GDM1 (cell line): ENCODE measurements around the gene TPD52L2.
"Not testable (repeated sequence)": the region's sequence is repeated elsewhere in the genome, so short reads cannot be mapped to it uniquely, and the experiment has no call there.

ENCODE experiments used
- DNase-seq: peaks from one replicate; lab custom pipeline; 2025; lab: John Stamatoyannopoulos, UW

Gene TPD52L2

DNA sequence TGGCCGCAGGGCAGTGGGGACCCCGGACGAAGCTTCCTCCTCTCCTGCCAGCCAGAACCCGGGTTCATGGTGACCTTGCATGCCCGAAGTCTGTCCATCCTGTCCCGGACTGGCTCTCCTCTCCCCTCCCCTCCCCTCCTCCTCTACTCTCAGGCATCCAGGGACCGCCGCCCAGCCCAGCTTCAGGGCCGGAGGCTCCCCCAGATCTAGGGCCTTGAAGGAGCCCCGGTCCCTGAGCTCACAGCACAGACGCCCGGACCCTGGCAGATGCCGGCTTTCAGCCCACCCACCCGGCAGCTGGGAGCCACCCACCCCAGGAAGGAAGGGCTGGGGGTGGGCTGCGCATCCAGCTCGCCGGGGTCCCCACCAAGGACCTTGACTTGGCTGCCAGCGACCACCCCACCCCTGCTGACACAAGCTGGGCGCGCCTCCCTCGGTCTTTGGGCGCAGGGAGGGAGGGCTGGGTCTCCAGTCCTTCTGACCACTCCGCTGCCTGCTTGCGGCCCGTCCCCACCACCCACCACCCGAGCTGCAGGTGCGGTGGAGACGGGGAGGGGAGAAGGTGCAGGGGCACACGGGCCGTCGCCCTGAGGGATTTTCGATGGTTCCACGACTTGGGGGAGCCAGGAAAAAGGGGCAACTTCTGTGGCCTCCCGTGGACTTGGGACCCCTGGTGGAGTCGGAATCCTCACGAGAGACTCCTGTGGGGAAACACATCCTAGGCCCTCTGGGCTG, 9.5 kb upstream of the TPD52L2 start:
- no peak for DNase-seq

DNA sequence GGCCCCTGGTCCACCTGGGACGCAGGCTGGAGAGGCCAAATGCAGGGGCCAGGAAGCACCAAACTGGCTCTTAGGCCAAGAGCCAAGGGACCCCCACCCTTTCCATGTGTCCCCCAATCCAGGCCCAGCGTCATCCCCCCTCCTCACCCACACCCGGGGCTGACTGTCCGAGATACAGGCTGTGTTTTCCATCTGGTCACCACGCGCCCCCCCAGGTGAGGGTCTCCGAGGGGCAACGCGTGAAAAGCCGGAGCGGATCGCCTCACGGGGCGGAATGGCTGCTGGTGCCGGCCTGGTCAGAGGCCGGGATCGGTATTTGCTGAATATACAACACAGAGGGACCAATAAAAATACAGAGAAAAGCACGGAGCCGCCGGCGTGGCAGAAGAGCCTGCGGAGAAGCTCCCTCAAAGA, 9.0 kb upstream of the TPD52L2 start:
- no peak for DNase-seq

DNA sequence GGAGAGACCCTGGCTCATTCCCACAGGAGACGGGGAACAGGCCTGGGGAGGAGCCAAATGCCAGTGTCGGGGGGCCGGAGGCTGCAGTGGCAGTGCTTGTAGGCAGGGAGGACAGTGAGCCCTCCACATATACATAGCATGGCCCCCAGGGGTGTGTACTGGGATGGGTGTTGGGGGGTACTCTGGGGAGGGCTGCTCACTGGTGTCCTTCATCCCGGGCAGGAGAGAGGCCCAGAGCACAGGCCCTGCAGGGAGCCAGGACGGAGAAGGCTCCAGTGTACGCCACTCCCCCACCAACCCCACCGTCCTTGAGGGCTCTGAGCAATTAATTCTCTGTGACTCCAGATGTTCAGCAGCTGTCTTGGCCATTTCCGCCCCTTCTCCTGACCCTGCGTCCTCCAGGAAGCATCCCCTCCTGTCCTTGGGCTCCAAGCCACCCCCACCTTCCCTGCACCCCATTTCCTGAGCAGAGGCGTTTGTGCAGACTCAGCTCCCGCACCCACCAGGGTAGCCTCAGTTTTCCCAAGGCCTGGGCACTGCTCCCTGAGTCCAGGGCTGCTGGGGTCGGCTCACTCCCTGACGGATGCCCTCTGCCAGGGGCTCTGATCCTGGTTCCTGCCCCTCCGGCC, 7.2 kb upstream of the TPD52L2 start:
- DNase-seq = no peak

DNA sequence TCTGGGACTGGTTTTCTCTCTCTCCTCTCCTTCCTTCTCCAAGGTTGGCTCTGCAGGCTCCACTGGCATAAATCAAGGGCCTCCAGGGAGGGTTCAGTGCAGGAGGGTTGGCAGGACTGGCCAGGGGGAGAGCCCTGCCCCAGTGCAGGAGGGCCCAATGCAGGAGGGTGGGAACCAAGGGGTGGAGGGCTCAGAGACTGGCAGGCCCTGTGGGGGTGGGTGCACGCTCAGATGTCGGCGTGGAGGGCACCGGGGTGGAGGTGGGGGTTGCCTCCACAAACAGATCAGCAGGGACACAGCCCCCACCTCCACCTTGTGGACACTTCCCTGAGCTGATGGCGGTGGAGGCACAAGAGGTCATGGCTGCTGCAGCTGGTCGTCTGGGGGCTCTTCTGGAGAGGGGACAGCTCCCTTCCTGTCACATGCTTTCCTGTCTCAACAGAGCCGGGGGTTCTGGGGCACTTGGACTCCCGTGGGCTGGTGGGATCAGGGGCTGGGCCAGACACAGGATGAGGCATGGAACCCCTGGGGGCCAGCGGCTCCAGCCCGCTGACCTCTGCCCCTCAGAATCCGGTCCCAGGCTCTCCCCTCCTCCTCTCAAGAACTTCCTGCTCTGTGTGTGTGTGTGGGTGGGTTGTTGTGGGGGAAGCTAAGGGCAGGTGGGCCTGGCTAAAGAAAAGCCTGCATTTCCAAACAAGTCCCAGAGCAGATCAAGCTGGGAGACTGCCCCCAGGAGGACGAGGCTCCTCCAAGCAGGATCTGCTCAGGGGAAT, 6.5 kb upstream of the TPD52L2 start:
- DNase-seq = peak; percentile 66

DNA sequence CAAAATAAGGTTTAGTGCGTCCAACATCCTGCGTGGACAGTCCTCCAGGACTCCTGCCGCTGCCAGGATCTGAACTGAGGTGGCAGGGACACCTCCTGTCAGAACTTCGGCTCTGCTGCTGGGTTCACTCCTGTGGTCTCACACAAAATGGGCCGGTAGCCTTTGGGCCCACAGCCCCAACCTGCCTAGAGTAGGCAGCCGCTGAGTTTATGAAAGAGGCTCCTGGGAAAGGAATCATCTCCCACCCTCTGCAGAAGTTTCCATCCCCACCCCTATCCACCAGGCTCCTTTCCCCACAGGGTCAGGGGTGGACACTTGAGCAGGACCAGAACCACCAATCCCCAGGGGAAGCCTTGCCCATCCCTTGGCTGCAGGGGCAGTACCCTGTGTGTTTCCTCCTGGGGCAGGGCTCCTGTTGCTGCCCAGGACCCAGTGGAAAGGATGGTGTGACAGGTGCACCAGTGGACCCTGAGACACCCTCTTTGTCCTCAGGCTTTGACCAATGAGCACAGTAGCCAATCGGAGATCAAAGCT, 5.8 kb upstream of the TPD52L2 start:
- no peak for DNase-seq

DNA sequence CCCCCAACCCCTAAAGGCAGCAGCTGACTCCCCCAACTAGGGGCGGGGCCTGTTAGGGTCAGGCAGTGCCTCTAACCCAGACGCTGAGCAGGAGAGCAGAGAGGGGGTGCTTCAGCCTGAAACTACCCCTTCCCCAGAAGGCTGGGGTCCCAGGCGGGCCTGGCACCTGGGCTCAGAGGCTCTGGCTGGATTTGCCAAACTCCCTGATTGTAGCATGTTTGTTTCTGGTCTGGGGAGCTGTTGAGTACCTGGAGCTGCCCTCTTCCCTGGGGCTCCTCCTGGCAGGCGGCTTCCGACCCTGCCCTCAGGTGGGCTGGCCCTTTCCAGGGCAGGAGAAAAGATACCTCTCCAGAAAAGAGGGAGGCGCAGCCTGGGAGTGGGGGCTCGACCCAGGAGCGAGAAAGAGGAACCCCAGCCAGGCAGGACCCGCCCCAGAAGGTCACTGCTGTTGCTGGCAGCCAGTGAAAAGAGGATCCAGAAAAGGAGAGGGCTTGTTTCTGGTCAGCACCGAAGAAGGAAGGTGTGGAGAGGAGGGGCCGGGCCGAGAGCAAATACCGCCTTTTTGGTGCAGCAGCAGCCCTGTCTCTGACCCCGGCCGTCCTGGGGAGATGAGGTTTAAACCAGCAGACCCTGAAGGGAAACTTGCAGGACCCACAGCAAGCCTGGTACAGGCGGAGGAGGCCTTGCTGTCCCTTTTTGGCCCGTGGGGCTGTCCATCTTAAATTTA, 4.6 kb upstream of the TPD52L2 start:
- DNase-seq = peak; percentile 59

DNA sequence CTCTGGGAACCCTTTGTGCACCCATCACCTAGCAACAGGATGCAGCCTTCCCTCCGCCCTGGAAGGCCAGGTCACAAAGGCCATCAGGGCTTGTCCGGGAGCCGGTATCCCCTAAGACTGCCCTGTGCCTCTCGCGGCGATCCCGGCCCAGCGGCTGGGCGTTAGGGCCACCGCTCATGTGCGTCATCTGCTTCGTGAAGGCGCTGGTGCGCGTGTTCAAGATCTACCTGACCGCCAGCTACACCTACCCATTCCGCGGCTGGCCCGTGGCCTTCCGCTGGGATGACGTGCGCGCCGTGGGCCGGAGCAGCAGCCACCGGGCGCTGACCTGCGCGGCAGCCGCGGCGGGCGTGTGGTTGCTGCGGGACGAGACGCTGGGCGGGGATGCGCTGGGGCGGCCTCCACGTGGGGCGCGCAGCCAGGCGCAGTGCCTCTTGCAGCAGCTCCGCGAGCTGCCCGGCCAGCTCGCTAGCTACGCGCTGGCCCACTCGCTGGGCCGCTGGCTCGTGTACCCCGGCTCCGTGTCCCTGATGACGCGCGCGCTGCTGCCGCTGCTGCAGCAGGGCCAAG, 3.6 kb upstream of the TPD52L2 start, which contains the start of gene ABHD16B:
TSS of gene ABHD16B (plus strand) at position 134 of the 570 bp plus-strand sequence. CDS start at position 177, 43 bp downstream.
- DNase-seq = no peak

DNA sequence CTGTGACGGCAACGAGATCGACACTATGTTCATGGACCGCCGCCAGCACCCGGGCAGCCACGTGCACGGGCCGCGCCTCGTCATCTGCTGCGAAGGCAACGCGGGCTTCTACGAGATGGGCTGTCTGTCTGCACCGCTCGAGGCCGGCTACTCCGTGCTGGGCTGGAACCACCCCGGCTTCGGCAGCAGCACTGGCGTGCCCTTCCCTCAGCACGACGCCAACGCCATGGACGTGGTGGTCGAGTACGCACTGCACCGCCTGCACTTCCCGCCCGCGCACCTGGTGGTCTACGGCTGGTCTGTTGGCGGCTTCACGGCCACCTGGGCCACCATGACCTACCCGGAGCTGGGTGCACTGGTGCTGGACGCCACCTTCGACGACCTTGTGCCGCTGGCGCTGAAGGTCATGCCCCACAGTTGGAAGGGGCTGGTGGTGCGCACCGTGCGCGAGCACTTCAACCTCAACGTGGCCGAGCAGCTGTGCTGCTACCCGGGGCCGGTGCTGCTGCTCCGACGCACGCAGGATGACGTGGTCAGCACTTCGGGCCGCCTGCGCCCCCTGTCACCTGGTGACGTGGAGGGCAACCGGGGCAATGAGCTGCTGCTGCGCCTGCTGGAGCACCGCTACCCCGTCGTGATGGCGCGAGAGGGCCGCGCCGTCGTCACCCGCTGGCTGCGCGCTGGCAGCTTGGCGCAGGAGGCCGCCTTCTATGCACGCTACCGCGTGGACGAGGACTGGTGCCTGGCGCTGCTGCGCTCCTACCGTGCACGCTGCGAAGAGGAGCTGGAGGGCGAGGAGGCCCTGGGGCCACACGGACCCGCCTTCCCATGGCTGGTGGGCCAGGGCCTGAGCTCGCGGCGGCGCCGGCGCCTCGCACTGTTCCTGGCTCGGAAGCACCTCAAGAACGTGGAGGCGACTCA, 2.8 kb upstream of the TPD52L2 start:
- DNase-seq = no peak

DNA sequence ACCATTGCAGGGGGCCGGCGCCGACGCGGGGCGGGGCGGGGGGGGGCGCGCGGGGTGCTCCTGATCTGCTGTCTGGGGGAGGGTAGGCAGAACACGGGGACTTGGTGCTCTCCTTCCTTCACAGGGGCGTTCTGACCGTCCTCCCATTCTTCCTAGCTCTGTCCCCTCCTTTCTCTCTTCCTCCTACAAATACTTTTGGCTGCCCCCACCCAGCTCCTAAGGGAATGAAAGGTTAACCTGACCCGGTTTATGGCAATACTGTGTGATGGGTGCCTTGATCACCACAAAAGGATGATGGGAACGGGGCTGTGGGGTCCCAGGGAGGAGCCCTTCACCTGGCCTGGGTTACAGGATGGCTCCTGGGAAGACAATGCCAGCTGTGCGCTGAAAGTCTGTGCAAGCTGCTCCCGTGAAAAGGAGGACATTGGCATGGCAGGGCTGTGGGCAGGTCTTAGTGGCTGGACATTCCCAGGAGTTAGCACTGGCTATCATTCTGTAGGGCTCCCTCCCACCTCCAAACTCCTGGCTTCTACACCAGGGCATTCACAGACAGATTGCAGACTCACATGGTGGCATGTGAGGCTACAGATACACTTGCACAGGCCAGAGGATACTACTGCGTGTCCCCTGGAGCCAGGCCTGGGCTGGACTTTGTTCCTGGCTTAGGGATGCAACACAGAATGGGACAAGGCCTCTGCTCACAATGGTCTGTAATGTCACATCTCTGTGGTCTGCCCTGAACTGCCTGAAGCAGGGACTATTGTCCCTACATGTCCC, 1.9 kb upstream of the TPD52L2 start:
- no peak for DNase-seq

DNA sequence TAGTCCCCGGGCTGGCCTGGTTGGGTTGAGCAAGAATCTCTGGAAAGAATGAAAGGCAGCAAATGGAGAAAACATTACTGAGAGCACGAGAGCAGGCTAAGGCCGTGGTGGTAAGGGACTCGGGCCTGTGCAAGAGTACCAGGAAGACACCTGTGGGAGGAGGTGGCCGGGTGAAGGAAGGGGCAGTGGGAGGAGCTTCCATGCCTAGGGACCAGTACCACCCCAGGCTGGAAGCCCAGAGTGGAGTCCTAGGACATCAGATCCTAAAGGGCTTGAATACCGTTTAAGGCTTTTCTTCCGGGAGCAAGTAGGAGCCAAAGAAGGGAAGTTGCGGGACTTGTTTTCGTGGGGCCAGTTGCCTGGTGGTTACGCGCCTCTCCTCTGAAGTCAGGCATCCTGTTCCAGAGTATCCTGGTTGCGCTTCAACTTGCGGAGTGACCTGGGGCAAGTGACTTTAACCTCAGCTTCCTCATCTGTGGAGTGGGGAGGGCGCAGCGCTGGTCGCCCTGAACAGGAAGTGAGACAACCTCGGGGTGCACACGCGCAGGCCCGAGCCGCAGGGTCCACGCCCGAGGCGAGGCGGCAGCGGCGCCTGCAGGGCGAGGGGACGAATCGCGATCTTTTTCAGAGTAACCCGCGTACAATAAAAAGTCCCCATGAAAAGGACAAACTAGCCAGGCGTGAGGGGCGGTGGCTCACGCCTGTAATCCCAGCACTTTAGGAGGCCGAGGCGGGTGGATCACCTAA, 1.1 kb upstream of the TPD52L2 start:
- DNase-seq = peak; percentile 98

DNA sequence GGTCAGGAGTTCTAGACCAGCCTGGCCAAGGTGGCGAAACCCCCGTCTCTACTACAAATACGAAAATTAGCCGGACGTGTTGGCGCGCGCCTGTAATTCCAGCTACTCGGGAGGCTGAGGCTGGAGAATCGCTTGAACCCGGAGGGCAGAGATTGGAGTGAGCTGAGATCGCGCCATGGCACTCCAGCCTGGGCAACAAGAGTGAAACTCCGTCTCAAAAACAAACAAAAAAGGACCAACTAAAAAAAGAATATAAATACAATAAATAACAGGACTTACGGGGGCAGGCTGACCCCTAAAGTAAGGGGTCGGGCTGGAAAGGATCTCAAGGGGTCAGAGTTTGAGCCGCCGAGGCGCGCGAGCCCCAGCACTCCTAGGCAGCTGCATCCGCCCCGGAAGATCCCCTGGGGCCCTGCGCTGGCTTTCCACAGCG, 509 bp upstream of the TPD52L2 start:
- DNase-seq = no peak

DNA sequence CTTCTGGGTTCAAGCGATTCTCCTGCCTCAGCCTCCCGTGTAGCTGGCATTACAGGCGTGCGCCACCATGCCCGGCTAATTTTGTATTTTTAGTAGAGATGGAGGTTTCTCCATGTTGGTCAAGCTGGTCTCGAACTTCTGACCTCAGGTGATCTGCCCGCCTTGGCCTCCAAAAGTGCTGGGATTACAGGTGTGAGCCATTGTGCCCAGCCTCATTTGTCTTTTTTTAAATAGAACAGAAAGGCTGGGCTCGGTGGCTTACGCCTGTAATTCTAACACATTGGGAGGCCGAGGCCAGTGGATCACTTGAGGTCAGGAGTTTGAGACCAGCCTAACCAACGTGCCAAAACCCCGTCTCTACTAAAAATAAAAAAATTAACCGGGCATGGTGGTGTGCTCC, 2.0 kb downstream of the TPD52L2 start:
- DNase-seq = not testable (repeated sequence)

DNA sequence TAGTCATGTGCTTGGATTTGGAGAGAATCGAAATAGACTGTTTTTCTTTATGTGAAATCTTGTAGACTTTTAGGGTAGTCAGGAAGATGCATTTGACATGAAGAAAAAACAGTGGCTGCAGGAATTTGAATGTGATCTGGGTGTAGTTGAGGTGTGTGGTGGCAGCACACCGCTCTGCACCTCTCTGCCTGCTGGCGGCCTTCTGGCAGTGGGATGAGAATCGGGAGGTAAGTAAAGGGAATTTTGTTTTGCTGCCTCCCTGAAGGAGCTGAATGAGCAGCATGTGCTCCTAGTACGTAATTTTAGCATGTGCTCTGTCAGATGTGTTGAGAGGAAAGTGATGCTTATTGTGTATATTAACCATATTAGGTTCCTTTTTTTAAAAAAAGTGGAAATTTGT, 3.2 kb downstream of the TPD52L2 start:
- DNase-seq = no peak

DNA sequence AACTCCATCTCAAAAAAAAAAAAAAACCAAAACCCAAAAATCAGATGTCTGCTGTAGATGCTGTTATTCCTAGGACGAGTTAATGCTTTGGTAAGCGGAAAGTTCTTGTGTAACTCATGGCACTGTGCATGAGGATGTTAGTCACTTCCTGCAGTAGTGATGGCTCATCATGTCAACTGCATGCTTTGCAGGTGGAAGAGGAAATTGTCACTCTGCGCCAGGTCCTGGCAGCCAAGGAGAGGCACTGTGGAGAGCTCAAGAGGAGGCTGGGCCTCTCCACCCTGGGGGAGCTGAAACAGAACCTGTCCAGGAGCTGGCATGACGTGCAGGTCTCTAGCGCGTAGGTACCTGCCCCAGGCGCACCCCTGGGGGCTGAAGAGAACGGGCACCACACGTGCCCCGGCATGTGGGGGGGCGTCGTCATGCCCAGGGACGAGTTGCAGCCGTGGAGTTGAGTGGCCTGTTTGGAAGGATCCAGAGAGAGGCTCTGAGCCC, 8.5 kb downstream of the TPD52L2 start:
- DNase-seq = peak; percentile 70

DNA sequence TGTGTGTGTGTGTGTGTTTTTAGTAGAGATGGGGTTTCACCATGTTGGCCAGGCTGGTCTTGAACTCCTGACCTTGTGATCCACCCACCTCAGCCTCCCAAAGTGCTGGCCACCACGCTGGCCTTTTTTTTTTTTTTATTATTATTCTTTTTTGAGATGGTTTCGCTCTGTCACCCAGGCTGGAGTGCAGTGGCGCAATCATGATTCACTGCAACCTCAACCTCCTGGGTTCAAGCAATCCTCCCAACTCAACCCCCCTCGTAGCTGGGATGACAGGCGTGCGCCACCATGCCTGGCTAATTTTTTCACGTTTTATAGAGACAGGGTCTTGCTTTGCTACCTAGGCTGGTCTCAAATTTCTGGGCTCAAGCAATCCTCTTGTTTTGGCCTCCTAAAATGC, 9.2 kb downstream of the TPD52L2 start:
- not testable (repeated sequence) for DNase-seq

DNA sequence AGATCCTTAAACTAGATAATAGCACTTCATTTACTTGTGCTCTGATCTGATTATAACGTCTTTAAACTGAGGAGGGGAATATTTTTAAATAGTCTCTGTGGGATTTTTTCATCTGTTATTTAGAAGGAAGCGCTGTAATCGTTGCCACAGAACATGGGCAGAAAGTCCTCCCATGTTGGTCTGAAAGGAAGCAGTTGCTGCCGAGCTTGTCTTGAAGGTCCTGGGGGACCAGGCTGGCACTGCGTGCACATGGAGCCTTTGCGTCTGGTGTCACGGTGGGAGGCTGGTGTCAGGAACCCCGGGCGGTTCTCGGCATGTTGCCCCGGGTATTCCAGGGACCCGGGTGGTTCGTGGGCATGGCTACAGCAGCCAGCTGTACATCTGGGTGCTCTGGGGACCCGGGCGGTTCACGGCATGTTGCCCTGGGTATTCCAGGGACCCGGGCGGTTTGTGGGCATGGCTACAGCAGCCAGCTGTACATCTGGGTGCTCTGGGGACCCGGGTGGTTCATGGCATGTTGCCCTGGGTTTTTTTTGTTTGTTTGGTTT, 11.5 kb downstream of the TPD52L2 start:
- no peak for DNase-seq

DNA sequence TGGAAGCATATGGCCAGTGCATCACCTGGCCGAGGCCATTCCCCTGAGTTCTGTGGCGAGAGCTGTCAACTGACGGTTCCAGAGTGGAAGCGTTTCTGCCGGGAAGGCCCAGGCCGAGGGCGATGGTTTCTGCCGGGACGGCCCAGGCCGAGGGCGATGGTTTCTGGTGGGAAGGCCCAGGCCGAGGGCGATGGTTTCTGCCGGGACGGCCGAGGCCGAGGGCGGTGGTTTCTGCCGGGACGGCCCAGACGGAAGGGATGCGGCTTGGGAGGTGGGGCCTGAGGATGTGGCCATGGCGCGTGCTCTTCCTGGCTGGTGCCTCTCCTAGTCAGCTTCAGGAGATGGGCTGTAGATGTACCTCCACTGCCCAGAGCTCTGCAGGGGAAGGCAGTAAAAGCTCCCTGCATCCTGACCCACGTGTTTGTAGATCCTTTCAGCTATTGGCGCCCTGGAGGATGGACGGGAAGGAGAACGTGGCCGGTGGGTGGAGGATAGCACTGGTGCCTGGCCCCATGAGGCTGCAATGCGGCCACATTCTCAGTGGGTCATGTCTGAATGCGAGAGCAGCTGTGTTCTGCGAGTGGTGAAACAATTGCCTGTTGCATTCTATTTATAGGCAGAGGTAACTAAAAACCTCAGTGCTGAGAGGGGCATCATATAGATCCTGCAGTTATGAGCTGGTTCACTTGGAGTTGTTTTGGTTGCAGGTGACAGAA, 12.8 kb downstream of the TPD52L2 start:
- no peak for DNase-seq
